HG03025 (cell line): ENCODE measurements around the gene CAMKMT.

Experiments
- ATAC-seq: cut with Tn5 transposase; IDR thresholded peaks from one replicate; pipeline ENCODE4 v1.9.1; 2021; ENCODE audit warnings: mild to moderate bottlenecking, moderate library complexity; ENCODE audit not compliant: unreplicated experiment, low FRiP score

The CAMKMT gene

DNA sequence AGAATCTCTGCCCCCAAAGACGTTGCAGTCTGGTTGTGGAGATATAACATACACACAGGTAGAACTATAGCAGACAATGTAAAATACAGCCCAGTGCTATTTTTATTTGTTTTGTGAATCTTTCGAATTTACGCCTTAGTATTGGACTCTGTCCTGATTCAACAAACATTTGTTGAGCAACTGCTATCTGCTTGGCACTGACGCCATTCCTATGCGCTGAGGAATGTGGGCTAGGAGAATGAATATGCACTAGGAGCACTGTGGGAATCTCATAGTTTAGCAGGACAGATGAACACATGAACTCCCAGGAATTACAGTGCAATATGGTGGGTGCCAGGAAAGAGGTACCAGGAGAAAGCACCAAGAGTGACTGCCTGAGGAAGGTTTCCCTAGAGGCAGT, 398.1 kb downstream of the CAMKMT start:
- ATAC-seq = no peak

- no peak for ATAC-seq
Measured at GRCh38 chr2:44763275-44763782, 401.6 kb downstream of the CAMKMT start.

DNA sequence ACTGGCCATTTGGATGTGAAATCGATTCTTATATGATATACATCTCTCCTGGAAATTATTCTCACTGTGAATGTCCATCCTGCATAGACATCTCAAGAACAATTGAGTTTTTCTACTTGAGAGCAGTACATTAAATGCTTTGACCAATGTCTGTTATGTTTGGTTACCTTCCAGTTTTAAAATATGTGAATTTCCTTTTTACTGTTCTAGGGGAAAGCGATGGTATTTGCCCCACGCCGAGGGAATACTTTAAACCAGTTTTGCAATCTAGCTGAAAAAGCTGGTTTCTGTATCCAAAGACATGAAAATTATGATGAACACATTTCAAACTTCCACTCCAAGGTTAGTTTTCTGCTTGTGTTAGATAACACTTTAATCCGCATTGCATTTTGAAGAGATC, 404.5 kb downstream of the CAMKMT start:
- ATAC-seq = no peak

DNA sequence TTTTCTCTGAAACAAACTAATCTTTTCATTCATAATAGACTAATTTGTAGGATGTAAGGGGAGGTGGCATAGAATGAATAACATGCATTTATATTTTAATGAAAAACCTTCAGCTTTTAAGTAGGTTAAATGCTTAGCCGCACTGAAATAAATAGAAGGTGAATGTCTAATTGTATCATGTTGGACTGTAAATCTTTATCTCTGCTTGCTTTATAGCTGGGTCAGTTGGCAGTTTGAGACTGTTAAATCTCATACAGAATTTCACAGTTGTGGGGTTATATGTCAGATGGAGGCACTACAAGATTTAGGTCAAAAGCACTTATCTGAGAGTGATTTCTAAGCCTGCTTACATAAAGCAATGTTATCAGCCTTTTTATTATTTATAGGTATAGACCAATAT, 405.0 kb downstream of the CAMKMT start:
- no peak for ATAC-seq

GRCh38 chr2:44767691-44768090, 405.9 kb downstream of the CAMKMT start:
- no peak for ATAC-seq

- ATAC-seq = no peak
Measured at GRCh38 chr2:44768438-44769236, 406.9 kb downstream of the CAMKMT start.

DNA sequence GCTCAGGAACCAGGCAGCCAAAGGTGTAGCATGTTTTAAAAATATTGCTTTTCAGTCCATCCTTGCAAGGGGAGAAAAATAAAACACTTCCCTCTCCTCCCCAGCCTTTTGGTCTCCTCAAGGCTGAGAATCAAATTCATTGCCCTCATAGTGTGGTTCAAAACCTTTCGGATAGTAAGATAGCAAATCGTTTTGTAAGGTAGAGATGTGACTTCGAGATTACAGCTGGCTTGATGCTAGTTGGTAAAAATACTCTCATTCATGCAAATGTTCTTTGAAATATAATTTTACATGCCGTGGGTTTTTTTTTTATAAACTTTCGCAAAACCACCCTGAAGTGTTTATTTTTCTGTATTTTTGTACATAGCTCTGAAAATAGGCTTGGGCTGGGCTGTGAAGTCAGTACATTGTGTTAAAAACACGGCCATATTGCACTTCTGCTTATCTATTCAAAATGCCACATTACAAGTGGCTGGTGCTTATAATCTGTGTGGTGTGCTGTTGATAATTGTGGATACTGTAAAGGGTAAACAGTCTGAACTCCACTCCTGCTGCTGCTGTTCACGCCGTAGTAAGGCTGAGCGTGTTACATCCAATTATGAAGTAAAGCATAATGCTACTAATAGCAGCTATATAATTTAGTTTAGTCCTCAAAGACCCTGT, 407.7 kb downstream of the CAMKMT start:
- ATAC-seq = no peak

DNA sequence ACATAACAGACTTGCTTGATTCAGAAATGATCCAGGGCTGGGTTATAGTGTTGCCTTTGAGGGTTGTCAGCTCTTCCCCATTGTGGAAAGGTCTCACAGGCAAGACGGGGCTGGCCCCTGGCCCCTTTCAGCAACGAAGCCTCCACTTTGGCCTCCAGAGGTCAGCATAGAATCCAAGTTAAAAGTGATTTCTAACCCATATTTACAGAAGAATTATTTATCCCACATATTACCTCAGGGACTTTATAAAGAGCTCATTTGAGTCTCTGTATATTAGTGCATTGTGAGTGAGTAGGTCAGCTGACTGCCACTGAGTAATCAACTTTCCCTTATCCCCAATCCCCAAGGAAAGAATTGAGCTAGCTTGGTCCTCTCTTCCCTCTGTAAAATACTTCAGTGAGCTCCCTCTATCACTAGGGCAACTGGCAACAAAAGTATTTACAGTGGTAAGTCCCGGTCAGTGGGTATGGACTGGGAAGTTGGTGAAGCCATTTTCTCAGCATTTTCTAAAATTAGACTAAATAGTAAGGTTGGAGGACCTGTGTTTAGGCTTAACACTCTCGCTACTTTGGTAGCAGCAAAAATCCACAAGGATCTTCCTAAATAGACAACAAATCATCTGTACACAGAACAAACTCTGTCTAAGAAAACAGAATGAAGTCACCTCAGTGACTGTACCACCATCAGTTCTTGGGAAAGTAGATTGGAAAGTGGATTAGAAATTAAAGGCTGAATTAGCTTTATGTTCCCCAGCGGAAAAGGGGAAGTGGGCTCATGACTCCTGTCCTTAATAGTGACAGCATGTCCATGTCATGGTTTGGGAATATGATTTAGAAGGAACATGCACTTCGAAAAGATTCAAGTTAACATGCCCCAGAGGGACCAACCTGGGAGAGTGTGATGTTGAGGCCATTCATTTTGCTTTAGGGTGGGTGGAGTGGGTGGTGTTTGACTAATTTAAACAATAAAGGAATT, 408.8 kb downstream of the CAMKMT start:
- ATAC-seq = no peak

DNA sequence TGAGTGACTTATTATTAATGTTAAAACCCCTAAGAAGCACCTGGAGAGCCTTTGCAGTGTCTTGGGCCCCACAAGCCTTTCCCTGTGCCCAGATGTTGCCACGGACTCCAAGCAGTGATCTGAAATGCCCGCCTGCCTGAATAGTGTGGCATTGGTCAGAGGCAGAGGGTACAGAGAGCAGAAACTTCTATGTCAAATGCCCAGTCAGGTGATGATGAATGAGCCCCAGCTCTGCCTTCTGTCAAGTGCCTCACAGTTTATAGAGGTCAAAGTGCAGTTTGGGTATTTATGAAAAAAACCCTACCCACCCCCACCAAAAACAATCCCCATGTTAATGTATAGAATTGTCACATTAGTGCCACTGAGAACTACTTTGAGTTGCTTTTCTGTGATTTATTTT, 409.8 kb downstream of the CAMKMT start:
- ATAC-seq = no peak

DNA sequence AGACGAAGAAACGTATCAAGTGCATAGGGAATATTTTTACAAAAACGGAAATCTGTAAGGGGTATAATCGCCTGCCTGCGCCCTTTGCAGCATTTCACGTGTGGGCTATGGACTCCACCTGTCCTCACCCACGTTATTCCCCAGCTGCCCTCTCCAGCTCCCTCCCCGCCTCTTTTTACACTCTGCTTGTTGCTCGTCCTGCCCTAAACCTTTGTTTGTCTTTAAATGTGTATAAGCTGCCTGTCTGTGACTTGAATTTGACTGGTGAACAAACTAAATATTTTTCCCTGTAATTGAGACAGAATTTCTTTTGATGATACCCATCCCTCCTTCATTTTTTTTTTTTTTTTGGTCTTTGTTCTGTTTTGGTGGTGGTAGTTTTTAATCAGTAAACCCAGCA, 410.4 kb downstream of the CAMKMT start:
- ATAC-seq = no peak

GRCh38 chr2:44772669-44773378, 411.1 kb downstream of the CAMKMT start:
- no peak for ATAC-seq

DNA sequence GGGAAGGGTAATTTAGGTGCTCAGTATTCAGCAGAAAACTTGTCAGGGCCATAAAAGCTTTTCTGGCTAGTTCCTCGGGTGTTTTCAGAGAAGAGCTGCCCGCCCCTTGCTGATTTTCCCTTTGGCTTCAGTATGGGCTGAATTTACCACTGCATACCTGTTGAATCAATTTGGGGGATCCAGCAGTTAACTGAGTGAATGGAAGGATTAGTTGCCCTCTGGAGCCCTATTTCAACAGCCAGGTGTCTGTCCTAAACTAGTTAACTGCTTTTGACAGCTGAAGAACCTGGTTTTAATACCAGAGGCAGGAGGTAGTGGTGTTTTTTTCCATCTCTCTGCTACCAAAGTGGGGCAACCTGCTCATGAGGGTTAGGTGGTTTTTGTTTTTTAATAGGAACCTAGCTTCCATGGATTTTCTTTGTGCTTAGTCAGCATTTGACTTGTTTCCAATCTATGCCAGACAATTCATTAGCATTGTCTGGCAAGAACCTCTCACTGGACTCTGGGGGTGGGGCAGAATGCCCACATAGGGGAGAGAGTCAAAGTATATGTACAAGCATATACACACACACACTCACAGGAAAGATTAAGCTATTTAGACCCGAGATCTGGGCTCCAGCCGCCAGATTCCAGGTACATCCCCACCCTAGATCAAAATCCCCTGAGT, 413.2 kb downstream of the CAMKMT start:
- ATAC-seq = no peak

GRCh38 chr2:44777036-44777435, 415.3 kb downstream of the CAMKMT start:
- no peak for ATAC-seq

DNA sequence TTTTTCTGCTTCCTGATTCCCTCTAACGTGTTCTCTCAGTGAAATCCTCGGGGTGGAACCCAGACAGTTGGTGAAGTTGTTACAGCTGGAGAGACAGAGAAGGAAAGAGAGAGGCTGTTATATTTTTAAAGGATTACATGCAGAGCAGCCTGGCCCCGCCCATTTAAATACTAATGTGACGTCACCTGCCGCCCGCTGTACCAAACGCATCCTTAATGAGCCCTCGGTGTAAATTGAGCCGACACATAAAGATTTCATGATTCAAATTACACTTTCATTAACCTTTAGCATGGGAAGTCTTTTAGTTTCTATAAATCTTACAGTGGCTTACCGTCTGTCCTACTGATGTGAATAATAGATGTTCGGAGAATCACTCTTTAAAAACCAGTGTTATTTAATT, 415.8 kb downstream of the CAMKMT start:
- no peak for ATAC-seq

- peak; percentile 32 for ATAC-seq
Measured at GRCh38 chr2:44778221-44778654, 416.5 kb downstream of the CAMKMT start.

GRCh38 chr2:44778671-44779476, 417.1 kb downstream of the CAMKMT start:
- ATAC-seq = peak; percentile 81

- no peak for ATAC-seq
Measured at GRCh38 chr2:44779793-44780192, 418.0 kb downstream of the CAMKMT start.

- ATAC-seq = no peak
Measured at GRCh38 chr2:44780406-44780805, 418.7 kb downstream of the CAMKMT start.

DNA sequence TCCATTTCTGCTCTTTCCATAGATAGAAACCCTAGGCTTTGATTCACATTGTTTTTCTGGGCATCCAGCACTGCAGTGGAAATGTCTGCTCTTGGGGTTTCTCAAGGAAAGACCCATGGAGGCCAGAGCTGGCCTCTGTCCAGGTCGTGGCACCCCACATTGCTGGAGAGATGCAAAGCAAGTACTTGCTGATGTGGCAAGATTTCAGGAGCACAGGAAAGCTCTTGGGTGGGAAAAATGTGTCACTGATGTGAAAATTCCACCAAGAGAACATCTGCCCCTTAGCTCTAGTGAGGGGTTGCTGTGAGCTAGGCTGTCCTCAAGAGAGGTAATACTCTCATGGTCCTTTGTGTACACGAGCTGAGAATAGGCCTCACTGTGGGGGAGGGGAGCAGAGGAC, 423.7 kb downstream of the CAMKMT start:
- no peak for ATAC-seq
